ENCODE data around the gene PATJ.
"Not testable (repeated sequence)": the region's sequence is repeated elsewhere in the genome, so short reads cannot be mapped to it uniquely, and the experiment has no call there.

Gene PATJ

DNA sequence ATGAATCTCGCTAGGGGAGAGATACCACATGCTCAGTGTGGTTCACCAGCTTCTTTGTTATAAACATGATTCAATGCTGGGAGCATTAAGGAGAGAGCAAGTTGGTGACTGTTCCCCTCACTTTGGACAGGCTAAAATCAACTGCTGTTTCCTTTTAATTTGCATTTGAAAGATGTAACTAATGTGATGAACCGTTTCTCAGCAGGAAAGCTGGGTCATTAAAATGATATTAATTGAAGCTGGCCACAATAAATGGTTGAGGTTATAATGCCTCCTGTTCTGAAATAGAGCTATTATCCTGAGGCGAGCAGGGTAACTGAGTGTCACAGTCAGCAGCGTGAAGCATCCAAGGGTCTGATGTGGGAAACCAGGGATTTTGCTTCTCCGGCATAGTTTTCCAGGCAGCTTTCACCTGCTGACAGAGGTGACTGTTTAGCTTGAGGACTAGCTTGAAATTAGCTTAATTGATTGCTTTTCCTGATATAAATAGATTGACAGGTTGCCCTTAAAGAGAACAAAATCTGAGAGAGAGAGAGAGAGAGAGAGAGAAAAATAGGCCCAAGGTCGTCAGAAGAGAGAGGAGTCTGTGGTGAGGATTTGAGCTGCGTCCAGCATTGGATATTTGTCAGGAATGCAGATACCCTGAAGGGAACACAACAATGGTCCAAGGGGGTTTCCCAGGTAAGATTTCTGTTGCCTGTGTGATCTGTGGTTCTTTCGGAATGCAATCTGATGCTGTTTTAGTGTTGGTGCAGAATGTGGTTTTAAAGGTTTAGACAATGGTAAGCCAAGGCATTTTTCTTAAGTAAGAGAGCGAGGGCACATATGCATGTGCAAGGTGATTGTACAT is 209.7 kb downstream of the PATJ start:
- DNase-seq: no peak

DNA sequence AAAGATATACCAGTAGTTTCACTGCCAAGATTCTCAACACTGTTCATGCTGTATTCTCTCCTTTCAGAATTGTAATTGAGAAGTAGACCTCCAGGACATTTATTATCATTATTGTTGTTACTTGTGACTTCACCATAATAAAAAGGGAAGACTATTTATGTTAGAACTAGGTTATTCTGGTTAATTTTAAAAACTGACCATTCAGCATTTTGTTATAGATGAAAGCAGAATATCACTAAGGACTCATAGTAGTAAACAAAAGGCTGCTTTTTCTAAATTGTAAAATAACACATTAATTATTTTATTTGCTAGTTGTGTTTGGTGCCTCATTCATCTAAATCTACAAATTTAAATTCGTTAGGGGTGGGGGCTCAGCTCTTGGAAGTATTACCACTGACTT is 210.4 kb downstream of the PATJ start:
- no peak for DNase-seq

DNA sequence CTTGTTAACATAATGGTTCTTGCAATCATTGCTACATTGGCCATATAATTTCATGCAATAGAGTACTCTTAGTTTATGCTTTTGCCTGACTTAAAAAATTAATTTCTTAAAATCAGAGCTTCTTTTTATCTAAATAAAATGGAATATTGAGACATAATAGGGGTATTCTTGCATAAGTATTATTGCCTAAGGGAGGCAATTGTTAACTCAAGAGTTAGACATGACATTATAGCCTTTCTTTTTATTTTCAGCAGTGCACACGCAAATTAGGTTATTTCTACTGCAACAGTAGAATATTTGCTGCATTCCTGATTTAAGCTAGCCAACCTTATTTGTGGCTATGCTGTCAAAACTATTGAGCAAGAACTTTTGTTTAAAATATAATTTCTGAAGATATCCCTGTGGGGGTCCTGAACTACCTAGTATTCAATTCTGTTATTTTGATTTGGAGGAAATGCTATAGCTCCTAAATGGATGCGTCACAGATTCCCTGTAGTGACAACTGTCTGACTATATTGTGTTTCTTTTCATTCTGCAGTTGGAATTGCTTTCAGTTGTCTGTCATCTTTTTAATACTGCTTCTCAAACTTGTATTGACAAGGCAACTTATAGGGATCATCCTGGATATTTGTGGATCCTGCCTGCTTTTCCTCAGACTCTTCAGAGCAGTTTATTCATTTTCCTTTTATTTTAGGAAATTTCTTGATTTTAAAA is 211.0 kb downstream of the PATJ start:
- DNase-seq: no peak

DNA sequence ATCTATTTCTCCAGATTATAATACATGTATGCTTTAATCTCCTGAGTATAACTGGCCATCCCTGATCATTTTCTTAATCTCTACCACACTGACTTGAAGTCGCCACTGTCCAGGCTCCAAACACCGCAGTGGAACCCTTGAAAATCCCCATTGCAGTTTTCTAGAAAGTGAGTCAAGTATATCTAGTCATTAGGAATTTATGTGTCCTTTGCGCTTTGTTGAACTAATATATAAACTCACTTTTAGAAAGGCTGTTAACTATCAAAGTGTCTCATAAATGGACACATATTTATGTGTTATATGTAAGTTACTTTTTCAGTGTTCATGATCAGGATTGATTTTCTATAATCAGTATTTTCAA is 211.5 kb downstream of the PATJ start:
- DNase-seq: no peak

DNA sequence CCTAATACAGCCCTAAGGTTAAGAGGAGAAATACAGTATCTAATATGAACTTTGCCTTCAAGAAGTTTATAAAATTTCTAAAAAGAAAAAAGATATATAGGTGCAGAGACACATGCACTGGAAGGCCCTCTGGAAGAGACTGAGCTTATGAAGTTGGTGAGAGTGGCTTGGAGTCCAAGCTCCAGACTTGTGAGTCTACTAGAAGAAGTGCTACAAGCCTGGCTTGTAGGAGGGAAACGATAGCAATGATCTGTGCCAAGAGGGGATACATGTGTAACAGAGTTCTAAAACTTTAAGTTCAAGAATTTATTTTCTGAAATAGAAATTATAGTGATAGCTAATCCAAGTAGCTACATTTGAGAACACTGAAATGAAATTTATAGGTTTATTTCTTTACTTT is 213.0 kb downstream of the PATJ start:
- no peak for DNase-seq

DNA sequence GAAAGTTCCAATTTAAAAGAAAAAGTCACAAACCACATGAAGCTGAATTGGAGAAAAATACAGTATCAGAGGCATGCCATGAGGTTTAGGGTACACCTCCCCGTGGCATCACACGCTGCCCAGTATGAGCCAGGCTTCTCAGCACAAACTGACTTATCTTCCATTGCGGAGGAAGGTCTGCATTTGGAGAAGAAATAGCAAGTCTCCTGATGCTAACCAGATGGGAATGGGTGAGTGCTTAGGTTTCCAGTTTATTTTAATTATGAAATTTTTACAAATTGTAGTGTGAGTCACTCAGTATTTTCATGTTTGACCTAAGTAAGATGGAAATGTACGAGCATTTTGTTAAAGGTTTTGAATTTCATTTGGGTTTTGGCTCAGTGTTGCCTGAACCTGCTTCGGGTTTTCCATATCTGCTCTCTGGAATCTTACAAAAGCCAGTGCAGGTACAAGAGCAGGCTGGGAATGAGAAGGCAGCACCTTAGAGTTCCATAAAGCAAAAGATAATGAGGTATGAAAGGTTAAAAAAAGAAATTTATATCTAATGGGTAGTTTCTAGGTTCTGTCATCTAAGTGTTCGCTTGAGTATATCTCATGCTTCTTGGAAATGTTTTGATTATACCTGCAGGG is 213.9 kb downstream of the PATJ start:
- DNase-seq: no peak

DNA sequence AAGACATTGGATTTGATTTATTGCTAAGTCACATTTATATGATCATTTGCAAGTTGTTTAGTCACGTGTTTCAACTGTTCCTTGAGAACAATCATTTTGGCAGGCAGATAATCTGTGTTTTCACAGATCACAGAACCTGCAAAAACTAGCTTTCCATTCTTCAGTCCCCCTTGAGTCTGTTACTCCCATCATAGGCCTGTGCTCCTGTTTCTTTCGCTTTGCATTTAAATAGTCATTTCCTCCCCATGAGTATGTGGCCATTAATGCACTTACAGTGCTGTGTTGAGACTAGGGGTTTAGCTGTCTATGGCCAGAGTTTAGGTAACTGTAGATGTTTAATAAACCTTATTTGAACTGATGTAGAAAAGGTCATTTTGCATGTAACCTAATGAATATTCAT is 214.5 kb downstream of the PATJ start:
- no peak for DNase-seq

DNA sequence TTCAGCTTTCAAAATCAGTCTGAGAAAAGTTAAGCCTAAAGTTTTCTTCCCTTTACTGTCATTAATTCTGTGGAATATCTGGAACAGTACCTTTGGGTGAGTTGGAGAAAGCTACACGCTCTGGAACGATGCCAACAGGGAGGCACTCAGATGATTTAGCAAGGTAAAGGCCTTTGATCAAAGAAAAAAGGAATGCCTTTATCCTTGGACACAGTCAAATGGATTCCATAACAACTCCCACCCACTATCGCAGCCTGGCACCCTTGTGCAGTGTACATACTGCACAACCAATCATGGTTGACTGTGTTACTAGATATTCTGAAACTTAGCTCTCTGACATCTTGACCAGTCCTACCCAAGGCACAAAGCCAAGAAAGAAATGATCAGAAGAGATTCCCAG is 218.7 kb downstream of the PATJ start:
- no peak for DNase-seq

DNA sequence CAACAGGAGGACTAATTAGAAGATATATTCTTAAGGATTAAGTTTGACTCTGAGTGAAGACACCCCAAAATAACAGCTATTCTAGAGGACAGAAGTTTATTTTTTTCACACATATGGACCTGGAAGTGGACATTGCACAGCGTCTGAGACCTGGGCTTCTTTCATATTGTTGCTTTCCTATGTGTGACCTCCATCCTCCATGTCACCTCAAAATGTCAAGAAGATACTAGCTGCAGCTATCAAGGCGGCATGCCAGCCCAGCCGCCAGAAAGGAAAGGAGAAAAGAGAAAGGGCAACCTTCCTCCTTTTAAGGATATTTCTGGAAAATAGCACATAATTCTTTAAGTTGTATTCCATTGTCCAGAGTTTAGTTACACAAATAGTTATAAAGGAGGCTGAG is 220.4 kb downstream of the PATJ start:
- DNase-seq: no peak

DNA sequence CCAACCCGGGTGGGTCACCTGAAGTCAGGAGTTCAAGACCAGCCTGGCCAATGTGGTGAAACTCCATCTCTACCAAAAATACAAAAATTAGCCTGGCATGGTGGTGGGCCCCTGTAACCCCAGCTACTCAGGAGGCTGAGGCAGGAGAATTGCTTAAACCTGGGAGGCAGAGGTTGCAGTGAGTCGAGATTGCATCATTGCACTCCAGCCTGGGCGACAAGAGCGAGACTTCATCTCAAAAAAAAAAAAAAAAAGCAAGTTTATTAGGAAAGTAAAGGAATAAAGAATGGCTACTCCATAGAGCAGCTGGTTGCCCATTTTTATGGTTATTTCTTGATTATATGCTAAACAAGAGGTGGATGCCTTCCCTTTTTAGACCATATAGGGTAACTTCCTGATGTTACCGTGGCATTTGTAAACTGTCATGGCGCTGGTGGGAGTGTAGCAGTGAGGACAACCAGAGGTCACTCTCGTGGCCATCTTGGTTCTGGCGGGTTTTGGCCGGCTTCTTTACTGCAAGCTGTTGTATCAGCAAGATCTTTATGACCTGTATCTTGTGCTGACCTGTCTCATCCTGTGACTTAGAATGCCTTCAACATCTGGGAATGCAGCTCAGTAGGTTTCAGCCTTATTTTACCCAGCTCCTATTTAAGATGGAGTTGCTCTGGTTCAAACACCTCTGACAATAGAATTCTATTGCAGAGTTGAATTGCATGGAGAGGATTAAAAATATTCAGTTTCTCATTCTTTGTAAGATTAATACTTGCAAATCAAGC is 224.4 kb downstream of the PATJ start:
- not testable (repeated sequence) for DNase-seq

DNA sequence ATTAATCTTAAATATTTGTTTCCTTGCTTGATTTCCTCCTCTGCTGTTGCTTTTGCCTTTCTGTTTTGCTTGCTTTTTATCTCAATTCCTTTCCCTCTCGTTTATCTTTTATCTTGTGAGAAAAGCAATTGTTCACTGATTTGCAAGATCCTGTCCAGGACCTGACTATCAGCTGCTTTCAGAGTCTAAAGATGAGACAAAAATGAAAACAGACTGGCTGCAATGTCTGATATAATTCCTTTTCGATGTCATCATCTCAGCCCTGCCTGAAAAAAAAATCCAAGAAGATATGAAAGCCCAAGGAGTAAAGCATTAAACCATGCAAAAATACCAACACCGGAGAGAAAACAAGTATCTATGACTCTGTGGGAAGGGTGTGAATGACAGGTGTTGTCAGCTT is 225.5 kb downstream of the PATJ start:
- DNase-seq: no peak

DNA sequence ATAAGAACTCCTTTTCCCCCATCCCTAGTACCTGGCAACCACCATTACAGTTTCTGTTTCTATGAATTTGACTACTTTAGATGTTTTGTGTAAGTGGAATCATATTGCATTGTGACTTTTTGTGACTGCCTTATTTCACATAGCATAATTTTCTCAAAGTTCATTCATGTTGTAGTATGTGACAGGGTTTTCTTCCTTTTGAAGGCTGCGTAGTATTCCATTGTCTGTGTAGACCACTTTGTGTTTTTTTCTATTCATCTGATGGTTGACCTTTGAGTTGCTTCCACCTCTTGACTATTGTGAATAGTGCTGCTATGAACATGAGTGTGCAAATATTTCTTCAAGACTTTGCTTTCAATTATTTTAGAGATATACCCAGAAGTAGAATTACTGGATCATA is 226.6 kb downstream of the PATJ start:
- DNase-seq: no peak

DNA sequence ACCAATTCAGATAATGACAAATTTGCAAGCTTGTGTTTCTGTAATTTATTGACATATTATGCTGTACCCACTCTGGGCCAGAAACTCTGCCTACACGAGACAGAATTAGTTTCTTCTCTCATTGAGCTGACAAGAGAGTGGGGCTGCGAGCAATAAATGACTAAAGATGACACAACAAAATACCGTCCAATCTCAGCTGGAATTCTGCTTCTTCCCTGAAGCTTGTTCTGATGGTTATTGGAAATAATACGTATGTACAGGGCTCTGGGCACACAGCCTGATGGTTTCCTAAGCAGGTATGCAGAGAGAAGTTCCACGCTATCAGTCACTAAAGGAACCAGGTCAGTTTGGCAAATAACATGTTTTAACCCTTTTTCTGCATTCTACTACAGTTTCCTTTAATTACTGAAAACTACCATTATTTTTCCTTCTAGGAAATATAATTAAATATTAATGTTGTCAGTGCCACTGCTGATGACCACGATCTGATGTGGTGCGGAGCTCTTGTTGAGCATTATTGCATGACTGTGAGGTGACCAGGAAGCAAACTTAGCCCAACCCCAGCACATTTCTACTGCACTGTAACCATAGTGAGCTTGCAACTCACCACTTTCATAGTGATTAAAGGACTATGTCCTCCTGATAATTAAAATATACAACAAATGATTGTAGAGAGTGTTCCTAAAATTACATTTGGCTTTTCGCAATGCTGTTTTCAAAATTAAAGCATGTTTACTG is 231.0 kb downstream of the PATJ start:
- no peak for DNase-seq

DNA sequence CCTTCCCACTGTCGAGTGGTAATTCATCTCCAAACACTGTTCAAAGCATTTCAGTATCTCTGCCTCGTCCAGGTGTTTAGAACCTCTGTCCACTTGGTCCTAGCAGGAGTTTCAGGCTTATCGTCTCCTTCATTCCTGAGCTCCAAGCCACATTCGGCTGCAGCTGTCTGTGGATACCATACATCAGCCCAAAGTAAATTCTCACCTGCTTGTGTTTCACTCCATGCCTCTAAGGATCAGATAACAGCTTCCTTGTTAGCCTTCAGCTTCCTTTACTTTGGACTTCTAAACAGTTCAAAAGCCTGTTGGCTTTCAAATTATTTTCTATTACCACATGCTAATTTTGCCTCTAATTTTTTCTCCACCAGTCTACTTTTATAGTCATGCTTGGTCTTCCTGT is 233.4 kb downstream of the PATJ start:
- no peak for DNase-seq

DNA sequence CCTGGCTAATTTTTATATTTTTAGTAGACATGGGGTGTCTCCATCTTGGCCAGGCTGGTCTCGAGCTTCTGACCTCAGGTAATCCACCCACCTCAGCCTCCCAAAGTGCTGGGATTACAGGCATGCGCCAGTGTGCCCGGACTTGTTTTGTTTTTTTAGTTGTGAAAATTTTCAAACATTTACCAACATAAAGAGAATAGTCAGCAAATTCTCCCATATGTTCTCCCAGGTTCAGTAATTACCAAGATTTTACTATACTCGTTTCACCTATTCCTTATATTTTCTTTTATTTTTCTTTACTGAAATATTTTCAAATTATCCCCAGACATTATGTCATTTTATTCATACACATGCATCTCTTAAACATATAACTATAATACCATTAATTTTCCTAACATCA is 234.3 kb downstream of the PATJ start:
- DNase-seq: no peak

DNA sequence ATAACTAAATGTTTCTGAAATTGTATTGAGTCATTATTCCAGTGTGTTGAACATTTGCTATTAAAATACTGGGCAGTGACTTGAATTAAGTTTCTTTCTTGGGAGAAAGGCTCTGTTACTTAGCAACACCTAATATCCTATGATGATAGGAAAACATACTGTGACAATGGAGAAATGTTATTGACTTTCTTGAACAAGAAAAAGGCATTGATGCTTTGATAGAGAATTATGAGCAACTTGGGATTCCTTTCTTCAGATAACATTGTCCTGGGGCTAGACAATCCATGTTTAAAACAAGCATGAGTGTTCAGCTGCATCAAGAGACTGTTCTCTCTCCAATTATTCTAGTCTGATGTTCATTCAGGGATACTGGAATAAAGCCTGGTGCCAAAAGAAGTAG is 236.5 kb downstream of the PATJ start:
- DNase-seq: no peak

DNA sequence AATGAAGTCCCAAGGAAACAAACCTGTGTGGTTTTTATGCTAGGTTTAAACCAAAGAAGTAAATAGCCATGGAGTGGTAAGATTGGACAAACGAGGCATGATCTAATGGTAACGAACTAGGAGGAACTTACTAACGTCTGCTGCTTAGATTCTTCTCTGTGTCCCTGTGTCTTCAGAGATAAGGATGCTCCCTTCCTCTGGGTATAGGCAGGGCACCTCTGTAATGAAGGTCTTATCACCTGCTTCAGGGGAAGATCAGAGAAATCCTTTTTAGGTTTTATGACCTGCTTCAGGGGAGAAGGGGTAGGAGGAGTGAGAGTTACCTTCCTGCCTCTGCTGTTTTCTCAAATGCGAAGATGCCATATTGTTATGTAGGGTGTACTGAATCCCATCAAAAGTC is 237.4 kb downstream of the PATJ start:
- no peak for DNase-seq

DNA sequence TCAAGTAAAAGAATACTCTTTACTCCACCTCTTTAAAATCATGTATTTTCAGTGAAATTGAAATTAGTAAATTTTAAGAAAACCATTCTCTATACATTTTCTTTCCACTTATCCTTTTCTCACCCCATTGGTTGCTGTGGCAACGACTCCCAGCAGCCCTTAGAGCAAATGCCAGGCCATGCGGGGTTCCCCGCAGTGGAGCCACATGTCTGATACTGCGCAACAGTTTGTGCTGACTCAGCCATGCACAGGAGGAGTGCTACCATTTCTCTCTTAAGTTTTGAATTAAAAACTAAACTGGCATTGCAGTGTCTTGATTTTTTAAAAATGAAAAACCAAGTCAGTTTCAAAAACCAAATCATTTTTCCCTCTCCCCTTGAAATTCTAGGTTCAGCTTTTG is 238.3 kb downstream of the PATJ start:
- DNase-seq: no peak

DNA sequence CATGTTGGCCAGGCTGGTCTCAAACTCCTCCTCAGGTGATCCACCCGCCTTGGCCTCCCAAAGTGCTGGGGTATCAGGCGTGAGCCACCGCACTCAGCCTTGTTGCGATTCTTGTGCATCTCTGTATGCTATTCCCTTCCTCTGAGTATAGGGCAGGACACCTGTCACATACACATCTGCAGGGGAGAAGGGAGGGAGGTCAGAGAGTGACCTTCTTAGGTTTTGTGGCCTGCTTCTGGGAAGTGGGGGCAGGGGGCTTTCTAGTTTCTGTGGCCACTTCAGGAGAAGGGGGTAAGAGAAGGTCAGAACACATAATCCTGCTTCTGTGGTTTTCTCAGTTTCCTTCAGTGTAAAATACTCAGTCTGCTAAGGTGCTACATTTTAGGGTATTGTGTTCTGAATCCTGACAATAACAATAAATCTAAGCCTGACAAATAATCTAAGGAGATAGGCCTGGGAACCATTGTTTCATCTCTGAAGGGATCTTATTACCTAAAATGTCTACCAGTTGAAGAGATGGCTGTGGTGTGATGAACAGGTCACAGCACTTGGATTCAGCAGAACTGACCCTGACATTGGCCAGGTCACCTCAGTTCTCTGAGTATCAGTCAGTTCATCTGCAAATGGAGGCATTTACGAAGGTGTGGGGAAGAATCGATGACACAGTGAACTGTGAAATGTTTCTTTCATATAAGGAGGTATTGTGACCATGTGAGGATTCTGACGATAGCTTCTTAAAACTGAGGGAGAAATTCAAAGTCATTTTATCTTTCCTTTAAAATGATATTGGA is 239.8 kb downstream of the PATJ start:
- DNase-seq: no peak

DNA sequence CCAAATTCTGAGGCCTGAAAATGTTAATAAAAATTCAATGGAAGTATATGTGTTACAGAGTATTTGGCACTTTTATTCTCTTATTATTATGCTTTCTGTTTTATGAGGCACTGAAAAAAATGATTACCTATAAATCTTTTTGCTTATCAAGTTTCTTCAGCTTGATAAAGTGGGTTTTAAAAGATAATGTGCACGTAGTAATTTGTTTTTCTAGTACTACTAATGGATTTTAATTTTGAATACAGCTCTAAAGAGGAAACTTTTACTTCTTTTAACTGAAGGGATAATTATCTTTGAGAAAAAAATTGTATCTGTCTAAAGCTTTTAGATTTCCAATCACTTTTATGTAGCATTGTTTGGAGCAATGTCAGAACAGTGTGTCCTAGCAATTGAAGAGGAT is 241.0 kb downstream of the PATJ start:
- DNase-seq: no peak

DNA sequence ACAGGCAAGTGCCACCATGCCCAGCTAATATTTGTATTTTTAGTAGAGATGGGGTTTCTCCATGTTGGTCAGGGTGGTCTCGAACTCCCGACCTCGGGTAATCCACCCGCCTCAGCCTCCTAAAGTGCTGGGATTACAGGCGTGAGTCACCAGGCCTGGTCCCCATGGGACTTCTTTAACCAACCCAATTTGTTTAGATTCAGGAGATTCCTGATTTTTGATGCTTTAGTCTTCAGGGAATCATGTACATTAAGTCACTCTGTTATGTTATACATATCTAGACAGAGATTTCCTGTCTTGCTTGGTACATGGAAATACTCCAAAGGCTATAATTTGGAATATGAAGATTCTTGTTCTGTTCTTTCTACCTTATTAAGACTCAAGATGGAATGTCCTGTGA is 250.0 kb downstream of the PATJ start:
- no peak for DNase-seq

Data from SHP77 treated with DMSO at 0.1 percent for 48 hours (cell line).